Astrocyte (in vitro differentiated cells and primary cell): ENCODE measurements around the gene CD59. TPM values are rescaled to one million over a fixed set of nuclear protein-coding genes. Genes with fewer than 3 reads are reported as not detected.

Experiments
- DNase-seq: peaks from one replicate; pipeline ENCODE4 v3.0.0-alpha.2; 2010; ENCODE audit warnings: low read depth
- FAIRE-seq: peaks from 2 replicates; lab custom pipeline; 2011; peaks lifted over from hg19 to GRCh38; lab: Jason Lieb, UNC
- H2AFZ ChIP-seq: 2 replicates; pipeline ENCODE4 v1.6.0; 2012; ENCODE audit warnings: low read depth, low read length, inconsistent platforms
- H3K27ac ChIP-seq: 2 replicates; pipeline ENCODE4 v1.5.1; 2011; ENCODE audit warnings: low read depth, low read length, inconsistent platforms
- H3K27me3 ChIP-seq: 2 replicates; pipeline ENCODE4 v1.6.0; 2011; ENCODE audit warnings: low read length, inconsistent platforms; ENCODE audit not compliant: insufficient read depth
- H3K36me3 ChIP-seq: 2 replicates; pipeline ENCODE4 v1.5.1; 2011; ENCODE audit warnings: low read length, inconsistent platforms; ENCODE audit not compliant: insufficient read depth
- H3K4me1 ChIP-seq: 2 replicates; pipeline ENCODE4 v1.5.1; 2011; ENCODE audit warnings: low read length, inconsistent platforms; ENCODE audit not compliant: insufficient read depth
- H3K4me2 ChIP-seq: 2 replicates; pipeline ENCODE4 v1.6.0; 2012; ENCODE audit warnings: low read length, inconsistent platforms
- H3K4me3 ChIP-seq: 2 replicates; pipeline ENCODE4 v1.5.1; 2011; ENCODE audit warnings: low read depth, mild to moderate bottlenecking, low read length, inconsistent platforms; ENCODE audit not compliant: insufficient read depth
- H3K79me2 ChIP-seq: 2 replicates; pipeline ENCODE4 v1.6.0; 2012; ENCODE audit warnings: mild to moderate bottlenecking, low read length, inconsistent platforms; ENCODE audit not compliant: insufficient read depth
- H3K9ac ChIP-seq: 2 replicates; pipeline ENCODE4 v1.6.0; 2012; ENCODE audit warnings: mild to moderate bottlenecking, low read length, inconsistent platforms
- H3K9me3 ChIP-seq: 2 replicates; pipeline ENCODE4 v1.5.1; 2012; ENCODE audit warnings: low read depth, mild to moderate bottlenecking, low read length, inconsistent platforms; ENCODE audit not compliant: insufficient read depth
- H4K20me1 ChIP-seq: 2 replicates; pipeline ENCODE4 v1.6.0; 2012; ENCODE audit warnings: low read length, inconsistent platforms; ENCODE audit not compliant: insufficient read depth
- H3K27ac Mint-ChIP-seq: one replicate; pipeline ENCODE4 v1.8.0; 2021; ENCODE audit warnings: mild to moderate bottlenecking, mixed read lengths; ENCODE audit not compliant: unreplicated experiment
- H3K27me3 Mint-ChIP-seq: one replicate; pipeline ENCODE4 v1.8.0; 2021; ENCODE audit warnings: low read depth, mixed read lengths; ENCODE audit not compliant: unreplicated experiment
- H3K36me3 Mint-ChIP-seq: one replicate; pipeline ENCODE4 v1.8.0; 2021; ENCODE audit warnings: low read depth, mixed read lengths; ENCODE audit not compliant: unreplicated experiment
- H3K4me1 Mint-ChIP-seq: one replicate; pipeline ENCODE4 v1.8.0; 2021; ENCODE audit warnings: low read depth, mixed read lengths; ENCODE audit not compliant: unreplicated experiment
- H3K4me3 Mint-ChIP-seq: one replicate; pipeline ENCODE4 v1.8.0; 2021; ENCODE audit warnings: mild to moderate bottlenecking, moderate library complexity, mixed read lengths; ENCODE audit not compliant: unreplicated experiment
- H3K9me3 Mint-ChIP-seq: one replicate; pipeline ENCODE4 v1.8.0; 2021; ENCODE audit warnings: mild to moderate bottlenecking, mixed read lengths; ENCODE audit not compliant: unreplicated experiment
- EZH2 ChIP-seq: IDR thresholded peaks from 2 replicates; pipeline ENCODE4 v1.6.1; 2012; ENCODE audit warnings: mild to moderate bottlenecking, low read length, inconsistent platforms; ENCODE audit not compliant: insufficient read depth
- total RNA-seq: library from RNA; stranded (reverse); gene quantifications from 2 replicates; pipeline ENCODE4 v1.2.1, GENCODE V29; 2021
- TF ChIP-seq, protein P1 (sequence below): IDR thresholded peaks from 2 replicates; pipeline ENCODE4 v1.5.1; 2011; ENCODE audit warnings: low read depth, mild to moderate bottlenecking, inconsistent platforms, low read length, moderate library complexity; ENCODE audit not compliant: insufficient read depth

CD59 gene
- total RNA-seq, 1 donor from 2014 or later, result 587 TPM

DNA sequence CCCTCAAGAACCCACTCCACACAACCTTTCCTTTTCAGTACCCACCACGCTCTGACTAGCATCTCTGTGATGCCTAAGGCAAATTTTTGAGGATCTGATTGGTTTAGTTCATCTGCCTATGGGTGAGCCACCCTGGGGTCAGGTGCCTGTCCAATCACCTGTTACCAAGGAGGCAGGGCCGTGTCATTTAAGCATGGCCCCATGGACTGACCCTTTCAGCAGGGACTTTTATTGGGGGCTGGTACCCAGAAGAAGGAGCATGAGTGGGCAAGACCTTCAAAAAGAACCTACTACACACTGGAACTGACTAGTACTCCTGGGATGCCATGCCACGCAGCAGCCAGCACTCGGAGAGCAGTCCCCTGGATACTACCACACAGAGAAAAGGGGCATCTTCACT lies 64.0 kb downstream of the CD59 start:
- no peak for DNase-seq
- no peaks in the 10 kb centered on the region for H3K79me2 ChIP-seq
- no peak overlapping the region for H3K27ac ChIP-seq
- H3K9me3 ChIP-seq, result no peaks in the 10 kb centered on the region
- no peak overlapping the region for H3K4me2 ChIP-seq
- peaks cover 33% of the 10 kb centered on the region for H3K4me1 Mint-ChIP-seq
- H4K20me1 ChIP-seq, result no peaks in the 10 kb centered on the region
- H3K36me3 ChIP-seq, result peaks cover 10% of the 10 kb centered on the region
- no peaks in the 10 kb centered on the region for H3K27me3 Mint-ChIP-seq
- no peak overlapping the region for H2AFZ ChIP-seq
- H3K9ac ChIP-seq, result no peak overlapping the region
- TF ChIP-seq, protein P1, sequence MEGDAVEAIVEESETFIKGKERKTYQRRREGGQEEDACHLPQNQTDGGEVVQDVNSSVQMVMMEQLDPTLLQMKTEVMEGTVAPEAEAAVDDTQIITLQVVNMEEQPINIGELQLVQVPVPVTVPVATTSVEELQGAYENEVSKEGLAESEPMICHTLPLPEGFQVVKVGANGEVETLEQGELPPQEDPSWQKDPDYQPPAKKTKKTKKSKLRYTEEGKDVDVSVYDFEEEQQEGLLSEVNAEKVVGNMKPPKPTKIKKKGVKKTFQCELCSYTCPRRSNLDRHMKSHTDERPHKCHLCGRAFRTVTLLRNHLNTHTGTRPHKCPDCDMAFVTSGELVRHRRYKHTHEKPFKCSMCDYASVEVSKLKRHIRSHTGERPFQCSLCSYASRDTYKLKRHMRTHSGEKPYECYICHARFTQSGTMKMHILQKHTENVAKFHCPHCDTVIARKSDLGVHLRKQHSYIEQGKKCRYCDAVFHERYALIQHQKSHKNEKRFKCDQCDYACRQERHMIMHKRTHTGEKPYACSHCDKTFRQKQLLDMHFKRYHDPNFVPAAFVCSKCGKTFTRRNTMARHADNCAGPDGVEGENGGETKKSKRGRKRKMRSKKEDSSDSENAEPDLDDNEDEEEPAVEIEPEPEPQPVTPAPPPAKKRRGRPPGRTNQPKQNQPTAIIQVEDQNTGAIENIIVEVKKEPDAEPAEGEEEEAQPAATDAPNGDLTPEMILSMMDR, result no peak
- TF ChIP-seq EZH2, result no peak
- no peak for FAIRE-seq
- no peak overlapping the region for H3K4me3 Mint-ChIP-seq
- peaks cover 2% of the 10 kb centered on the region for H3K9me3 Mint-ChIP-seq
- H3K27me3 ChIP-seq, result no peaks in the 10 kb centered on the region
- peaks cover 30% of the 10 kb centered on the region for H3K4me1 ChIP-seq
- peaks cover 8% of the 10 kb centered on the region for H3K36me3 Mint-ChIP-seq
- no peak overlapping the region for H3K4me3 ChIP-seq
- peak overlapping the region; percentile 9 for H3K27ac Mint-ChIP-seq

DNA sequence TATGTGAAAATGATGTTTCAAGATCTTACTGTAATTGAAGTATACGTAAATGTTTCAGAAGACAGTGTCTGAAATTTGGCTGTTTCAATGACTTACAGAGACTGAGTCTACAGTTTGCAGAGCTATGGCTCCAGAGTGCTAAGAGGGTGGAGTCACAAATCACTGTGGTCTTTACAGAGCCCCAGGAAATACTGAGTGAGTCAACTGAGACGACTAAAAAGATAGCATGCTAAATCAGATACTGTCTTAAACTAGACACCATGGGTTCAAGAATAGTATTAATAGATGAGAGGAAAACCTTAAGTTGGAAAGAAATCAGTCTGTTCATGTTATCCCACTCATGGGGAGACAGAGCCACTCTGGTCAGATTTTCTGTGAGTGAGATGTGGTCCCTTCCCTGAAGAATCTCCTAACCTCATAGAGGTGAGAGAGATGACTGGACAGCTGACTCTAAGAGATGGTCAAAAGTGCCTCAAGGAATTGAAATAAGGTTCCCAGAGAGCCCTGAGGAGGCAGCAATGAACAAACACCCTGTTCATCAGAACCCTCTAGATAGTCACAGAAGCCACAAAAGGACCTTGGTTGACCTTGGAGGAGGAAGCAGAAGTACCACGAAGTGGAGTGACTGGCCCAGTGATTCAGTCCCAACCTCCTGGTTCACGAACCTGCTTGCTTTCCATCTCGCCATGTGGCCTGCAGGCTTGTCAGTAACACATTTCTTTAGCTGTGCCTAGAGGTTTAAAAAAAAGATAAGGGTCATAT lies 65.8 kb downstream of the CD59 start:
- Histone ChIP-seq H3K27ac (peak overlapping the region; percentile 75), H2AFZ (no peak overlapping the region), H4K20me1 (no peaks in the 10 kb centered on the region), H3K4me2 (peak overlapping the region; percentile 51), H3K9me3 (no peaks in the 10 kb centered on the region), H3K4me3 (no peak overlapping the region), H3K9ac (peak overlapping the region; percentile 8), H3K79me2 (no peaks in the 10 kb centered on the region), H3K4me1 (peaks cover 30% of the 10 kb centered on the region), H3K36me3 (peaks cover 6% of the 10 kb centered on the region), H3K27me3 (no peaks in the 10 kb centered on the region)
- Mint-ChIP-seq H3K36me3 (peaks cover 8% of the 10 kb centered on the region), H3K4me1 (peaks cover 33% of the 10 kb centered on the region), H3K9me3 (no peaks in the 10 kb centered on the region), H3K27ac (peak overlapping the region; percentile 77), H3K4me3 (no peak overlapping the region), H3K27me3 (no peaks in the 10 kb centered on the region)
- DNase-seq (peak; percentile 61), FAIRE-seq (peak; percentile 99)
- no peak for TF ChIP-seq EZH2
- TF ChIP-seq, protein P1, result no peak

DNA sequence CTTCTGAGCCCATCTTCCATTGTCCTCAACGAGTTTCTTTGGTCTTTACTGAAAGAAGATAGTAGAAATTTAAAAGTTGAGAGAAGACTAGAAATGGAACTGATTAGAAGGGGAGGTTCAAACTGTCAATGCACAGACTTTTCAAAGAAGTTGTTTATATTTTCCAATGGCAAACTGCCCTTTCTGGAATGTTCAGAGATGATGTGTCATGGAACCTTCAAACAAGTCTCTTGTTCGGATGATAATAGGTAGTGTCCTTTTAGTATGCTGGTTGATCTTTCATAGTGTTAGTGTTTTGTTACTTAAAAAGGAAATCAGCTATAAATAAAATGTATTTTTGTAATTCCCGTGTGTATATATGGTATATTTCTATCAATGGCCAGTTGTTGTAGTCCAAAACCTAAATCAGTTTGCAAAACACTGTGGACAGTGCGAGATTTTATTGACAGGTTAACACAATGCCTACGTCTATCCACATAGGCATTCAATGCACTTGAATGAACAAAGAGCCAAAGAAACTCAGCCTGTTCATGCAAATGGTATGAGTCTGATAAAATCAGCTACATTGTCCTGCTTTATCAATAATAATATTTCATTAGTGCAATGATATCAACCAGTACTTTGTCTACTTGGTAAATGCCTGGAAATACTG lies 66.5 kb downstream of the CD59 start:
- DNase-seq (no peak), FAIRE-seq (peak; percentile 29)
- Histone ChIP-seq H3K27me3 (no peaks in the 10 kb centered on the region), H3K4me1 (peaks cover 30% of the 10 kb centered on the region), H3K9ac (no peak overlapping the region), H3K4me3 (no peak overlapping the region), H4K20me1 (no peaks in the 10 kb centered on the region), H3K9me3 (no peaks in the 10 kb centered on the region), H3K27ac (peak overlapping the region; percentile 75), H3K36me3 (peaks cover 7% of the 10 kb centered on the region), H3K79me2 (no peaks in the 10 kb centered on the region), H3K4me2 (peak overlapping the region; percentile 51), H2AFZ (no peak overlapping the region)
- H3K9me3 Mint-ChIP-seq, result no peaks in the 10 kb centered on the region
- TF ChIP-seq, protein P1, result no peak
- no peak for TF ChIP-seq EZH2
- peaks cover 12% of the 10 kb centered on the region for H3K36me3 Mint-ChIP-seq
- peaks cover 33% of the 10 kb centered on the region for H3K4me1 Mint-ChIP-seq
- no peaks in the 10 kb centered on the region for H3K27me3 Mint-ChIP-seq
- H3K27ac Mint-ChIP-seq, result no peak overlapping the region
- H3K4me3 Mint-ChIP-seq, result no peak overlapping the region
